Skeletal muscle tissue (tissue), 4 donors: ENCODE results near the gene C3orf62. TPM values are rescaled to one million over a fixed set of nuclear protein-coding genes. Genes with fewer than 3 reads are reported as not detected.
"Not testable (repeated sequence)": the region's sequence is repeated elsewhere in the genome, so short reads cannot be mapped to it uniquely, and the experiment has no call there.

Experiments
- H3K27ac ChIP-seq: one replicate; pipeline ENCODE4 v1.7.0; 2013; ENCODE audit warnings: mild to moderate bottlenecking, low read depth, low read length, inconsistent platforms
- H3K27me3 ChIP-seq, 3 donors: one replicate each; pipeline ENCODE4 v1.7.0; 2013; ENCODE audit warnings: low read length in 3 of 3; ENCODE audit not compliant: control insufficient read depth in 3 of 3, insufficient read depth in 3 of 3
- H3K36me3 ChIP-seq, 3 donors: one replicate each; pipeline ENCODE4 v1.7.0; 2013; ENCODE audit warnings: low read length in 3 of 3; ENCODE audit not compliant: control insufficient read depth in 3 of 3, insufficient read depth in 3 of 3
- H3K4me1 ChIP-seq, 3 donors: one replicate each; pipeline ENCODE4 v1.7.0; 2013; ENCODE audit warnings: low read length in 3 of 3, mild to moderate bottlenecking in 3 of 3; ENCODE audit not compliant: control insufficient read depth in 3 of 3, insufficient read depth in 3 of 3
- H3K4me3 ChIP-seq, 3 donors: one replicate each; pipeline ENCODE4 v1.7.0; 2013; ENCODE audit warnings: low read length in 3 of 3
- H3K9ac ChIP-seq, 3 donors: one replicate each; pipeline ENCODE4 v1.7.0; 2013; ENCODE audit warnings: low read length in 3 of 3, mild to moderate bottlenecking in 3 of 3, moderate library complexity in 2 of 3, low read depth in 1 of 3
- H3K9me3 ChIP-seq, 3 donors: one replicate each; pipeline ENCODE4 v1.7.0; 2013; ENCODE audit warnings: low read length in 3 of 3; ENCODE audit not compliant: control insufficient read depth in 3 of 3
- total RNA-seq: library from RNA; depleted of rRNA; stranded (reverse); fragments of >200 nt; gene quantifications from one replicate; pipeline ENCODE4 v1.2.3, GENCODE V29; 2014
- donor health status: Osteomylitis.

The C3orf62 gene
- total RNA-seq, 1 donor from 2014 or later: 1.6 TPM

DNA sequence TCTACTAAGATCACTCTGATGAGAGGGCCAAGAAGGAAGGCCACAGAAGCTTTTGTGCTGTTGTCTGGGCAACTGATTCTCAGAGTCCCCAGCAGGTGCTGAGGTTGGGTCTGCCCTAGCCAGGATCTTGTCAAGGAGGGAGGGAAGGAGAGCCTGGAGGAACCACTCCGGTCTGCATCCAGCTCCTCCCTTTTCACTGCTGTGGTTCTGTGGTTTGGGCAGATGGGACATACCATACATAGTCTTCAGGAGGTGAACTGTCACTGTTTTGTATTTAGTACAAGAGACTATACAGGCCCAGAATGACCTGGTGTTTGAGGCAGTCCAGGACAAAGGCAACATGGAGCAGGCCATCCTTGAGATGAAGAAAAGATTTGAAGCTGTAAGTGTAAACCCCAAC, 21.9 kb downstream of the C3orf62 start:
- Histone ChIP-seq H3K36me3 (no peaks in the 10 kb centered on the region), H3K27me3 (no peaks in the 10 kb centered on the region), H3K4me1 (no peaks in the 10 kb centered on the region), H3K9ac (no peak overlapping the region), H3K9me3 (no peaks in the 10 kb centered on the region), H3K27ac (no peak overlapping the region), H3K4me3 (no peak overlapping the region)

DNA sequence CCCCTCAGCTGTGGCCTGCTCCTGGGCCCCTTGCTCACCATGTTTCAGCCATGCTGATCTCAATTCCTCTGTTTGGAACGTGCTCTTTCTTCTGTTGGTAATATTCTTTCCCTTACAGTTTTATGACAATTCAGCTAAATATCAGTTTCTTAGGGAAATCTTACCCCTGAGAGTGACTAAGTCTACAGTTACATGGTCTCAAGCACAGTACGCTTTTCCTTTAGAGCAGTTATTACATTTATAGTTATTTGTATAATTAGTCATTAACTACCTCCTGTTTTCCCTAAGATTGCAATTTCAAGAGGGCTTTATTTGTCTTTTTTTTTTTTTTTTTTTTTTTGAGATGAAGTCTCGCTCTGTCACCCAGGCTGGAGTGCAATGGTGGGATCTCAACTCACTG, 23.5 kb downstream of the C3orf62 start:
- H3K36me3 ChIP-seq: no peaks in the 10 kb centered on the region
- no peak overlapping the region for H3K27ac ChIP-seq
- H3K9ac ChIP-seq: no peak overlapping the region
- no peak overlapping the region for H3K4me3 ChIP-seq
- H3K4me1 ChIP-seq: peaks cover 0 to 4% (median 0%) of the 10 kb centered on the region in 3 donors
- no peaks in the 10 kb centered on the region for H3K27me3 ChIP-seq
- no peaks in the 10 kb centered on the region for H3K9me3 ChIP-seq

DNA sequence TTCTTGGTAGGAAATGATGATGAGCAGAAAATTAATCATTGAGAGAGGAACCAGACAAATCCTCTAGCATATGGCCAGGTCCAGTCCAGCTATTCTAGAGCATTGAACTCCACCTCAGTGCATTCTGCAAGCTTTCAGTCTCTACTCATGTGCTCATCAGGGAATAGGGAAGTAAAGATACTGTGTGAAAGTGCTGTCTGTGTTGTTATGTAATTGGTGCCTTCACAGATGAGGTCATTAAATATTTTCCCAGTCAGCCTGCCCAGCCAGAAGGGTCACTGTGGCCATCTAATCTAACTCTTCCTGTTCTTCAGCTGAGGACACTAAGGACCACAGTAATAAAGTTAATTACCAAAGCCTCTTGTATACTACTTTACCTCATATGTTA, 28.2 kb downstream of the C3orf62 start:
- H3K9me3 ChIP-seq: no peaks in the 10 kb centered on the region
- H3K4me3 ChIP-seq: no peak overlapping the region

DNA sequence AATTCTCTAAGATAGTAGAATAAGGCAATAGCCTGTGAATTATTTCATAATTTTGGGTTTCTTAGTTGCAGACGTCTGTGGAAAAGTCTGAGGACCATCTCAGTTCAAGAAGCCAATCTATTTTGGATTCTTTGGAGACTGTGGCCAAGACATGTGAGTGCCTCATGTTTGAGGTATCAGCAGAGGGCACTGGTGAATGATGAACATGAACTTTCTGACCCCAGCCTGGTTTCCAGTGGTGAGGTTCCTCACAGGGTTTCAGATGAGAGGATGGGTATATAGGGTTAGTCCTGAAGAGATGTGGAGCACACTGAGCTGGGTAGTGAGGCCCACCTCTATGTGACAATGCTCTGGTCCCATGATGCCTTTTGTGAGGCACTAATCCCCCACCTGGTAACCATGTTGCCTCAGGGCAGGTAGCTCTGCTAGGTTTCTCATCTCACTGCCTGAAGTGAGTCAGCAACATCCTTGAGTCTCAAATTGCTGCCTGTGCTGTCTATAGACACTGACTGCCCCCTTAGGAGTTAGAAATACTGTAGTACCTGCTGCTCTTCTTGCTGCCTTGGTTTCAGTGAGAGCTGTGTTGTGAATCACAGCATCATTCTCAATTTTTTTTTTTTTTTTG, 32.3 kb downstream of the C3orf62 start:
- H3K9me3 ChIP-seq: no peaks in the 10 kb centered on the region
- H3K9ac ChIP-seq: no peak overlapping the region
- no peaks in the 10 kb centered on the region for H3K27me3 ChIP-seq
- peaks cover 0 to 4% (median 2%) of the 10 kb centered on the region in 3 donors for H3K36me3 ChIP-seq
- H3K4me3 ChIP-seq: no peak overlapping the region
- H3K4me1 ChIP-seq: peaks cover 0 to 9% (median 5%) of the 10 kb centered on the region in 3 donors
- H3K27ac ChIP-seq: no peak overlapping the region

More for the DNA sequence above, 28.2 kb downstream of the C3orf62 start:
- Histone ChIP-seq H3K27ac (peak overlapping the region; percentile 70), H3K36me3 (peaks cover 0 to 2% (median 2%) of the 10 kb centered on the region in 3 donors), H3K27me3 (no peaks in the 10 kb centered on the region), H3K4me1 (peaks cover 0 to 9% (median 5%) of the 10 kb centered on the region in 3 donors), H3K9ac (no peak overlapping the region)

DNA sequence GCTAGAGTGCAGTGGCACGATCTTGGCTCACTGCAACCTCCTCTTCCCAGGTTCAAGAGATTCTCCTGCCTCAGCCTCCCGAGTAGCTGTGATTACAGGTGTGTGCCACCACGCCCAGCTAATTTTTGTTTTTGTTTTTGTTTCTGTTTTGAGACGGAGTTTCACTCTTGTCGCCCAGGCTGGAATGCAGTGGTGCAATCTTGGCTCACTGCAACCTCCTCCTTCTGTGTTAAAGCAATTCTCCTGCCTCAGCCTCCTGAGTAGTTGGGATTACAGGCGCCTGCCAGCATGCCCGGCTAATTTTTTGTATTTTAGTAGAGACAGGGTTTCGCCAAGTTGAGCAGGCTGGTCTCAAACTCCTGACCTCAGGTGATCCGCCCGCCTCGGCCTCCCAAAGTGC, 36.9 kb downstream of the C3orf62 start:
- not testable (repeated sequence) for H3K9me3 ChIP-seq, H3K27ac ChIP-seq, H3K9ac ChIP-seq, H3K4me3 ChIP-seq, H3K27me3 ChIP-seq, H3K36me3 ChIP-seq
- H3K4me1 ChIP-seq: peaks cover 0 to 14% (median 5%) of the 10 kb centered on the region in 3 donors

DNA sequence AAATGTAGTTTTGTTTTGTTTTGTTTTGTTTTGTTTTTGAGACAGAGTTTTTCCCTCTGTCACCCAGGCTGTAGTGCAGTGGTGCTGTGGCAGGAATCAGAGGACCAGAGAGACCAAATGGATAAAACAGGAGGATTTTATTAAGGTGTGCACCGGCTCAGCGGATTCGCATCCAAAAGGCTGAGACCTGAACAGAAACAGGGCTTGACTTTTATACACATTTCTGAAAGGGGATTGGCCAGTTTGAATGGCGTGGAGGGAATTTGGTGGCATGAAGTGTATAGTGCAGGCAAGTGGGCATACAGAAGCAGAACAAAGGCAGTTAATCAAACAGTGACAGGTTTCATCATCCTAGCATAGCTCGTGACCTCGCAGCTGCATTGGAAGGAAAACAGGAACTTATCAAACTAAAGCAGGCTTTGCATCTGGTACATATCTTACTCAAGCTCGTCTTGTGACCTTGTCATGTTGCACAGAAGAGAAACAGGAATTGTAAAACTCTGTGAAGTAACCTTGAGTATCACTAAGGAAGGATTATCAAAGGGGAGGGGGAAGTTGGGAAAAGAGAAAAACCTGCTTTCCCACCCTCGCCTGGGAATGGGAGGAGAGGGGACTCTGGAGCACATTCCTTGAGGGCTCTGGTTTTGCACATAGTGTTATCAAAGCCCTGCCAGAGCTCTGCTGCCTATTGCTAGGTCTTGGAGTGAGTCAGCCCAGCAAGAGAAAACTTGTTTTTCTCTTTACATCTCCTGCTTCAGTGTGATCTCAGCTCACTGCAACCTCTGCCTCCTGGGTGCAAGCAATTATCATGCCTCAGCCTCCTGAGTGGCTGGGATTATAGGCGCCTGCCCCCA, 38.5 kb downstream of the C3orf62 start:
- H3K9ac ChIP-seq: peak overlapping the region in 1 of 3 donors; percentile 51
- H3K27ac ChIP-seq: peak overlapping the region; percentile 77
- no peak overlapping the region for H3K4me3 ChIP-seq
- peaks cover 0 to 3% (median 2%) of the 10 kb centered on the region in 3 donors for H3K36me3 ChIP-seq
- no peaks in the 10 kb centered on the region for H3K27me3 ChIP-seq
- peaks cover 0 to under 1% (median 0%) of the 10 kb centered on the region in 3 donors for H3K9me3 ChIP-seq
- peaks cover 0 to 10% (median 0%) of the 10 kb centered on the region in 3 donors for H3K4me1 ChIP-seq

DNA sequence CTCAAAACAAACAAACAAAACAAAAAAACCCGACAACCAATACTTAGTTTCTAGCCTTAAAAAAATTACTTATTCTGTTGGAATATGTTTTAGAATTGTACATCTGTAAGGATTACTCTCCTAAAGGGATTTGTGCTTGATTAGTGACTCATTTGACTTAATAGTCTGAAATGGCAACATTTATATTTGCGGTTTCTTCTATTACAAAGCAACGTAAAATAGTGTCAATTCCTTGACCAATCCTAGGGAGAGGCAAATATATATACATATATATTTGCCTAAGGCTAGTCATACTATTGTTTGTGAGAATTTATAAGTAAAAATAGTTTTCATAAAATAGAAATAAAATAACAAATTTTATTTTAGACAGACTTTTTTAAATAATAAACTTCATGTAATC, 39.7 kb downstream of the C3orf62 start:
- H3K27ac ChIP-seq: no peak overlapping the region
- H3K27me3 ChIP-seq: no peaks in the 10 kb centered on the region
- H3K4me1 ChIP-seq: peaks cover 0 to 10% (median 0%) of the 10 kb centered on the region in 3 donors
- no peak overlapping the region for H3K4me3 ChIP-seq
- peaks cover 0 to 5% (median 3%) of the 10 kb centered on the region in 3 donors for H3K9me3 ChIP-seq
- peaks cover 0 to 3% (median 2%) of the 10 kb centered on the region in 3 donors for H3K36me3 ChIP-seq
- no peak overlapping the region for H3K9ac ChIP-seq

DNA sequence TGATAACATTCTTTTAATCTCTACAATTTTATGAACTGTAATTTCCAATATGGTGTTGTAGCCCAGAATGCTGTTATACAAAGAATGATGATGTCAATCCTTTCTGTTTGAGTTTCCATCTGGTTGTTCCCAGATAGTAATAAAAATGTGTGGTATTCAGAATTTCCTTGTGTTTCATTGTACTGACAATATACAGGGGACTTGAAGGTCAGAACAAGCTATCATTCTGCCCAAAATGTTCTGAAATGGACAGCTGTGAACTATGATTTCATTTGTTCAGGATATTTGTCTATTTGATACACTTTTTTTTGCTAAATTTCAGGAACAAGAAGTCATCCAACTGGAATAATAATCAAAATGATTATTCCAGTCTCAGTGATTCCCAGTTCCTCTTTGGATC, 40.8 kb downstream of the C3orf62 start:
- H3K4me1 ChIP-seq: peaks cover 0 to 10% (median 0%) of the 10 kb centered on the region in 3 donors
- H3K9ac ChIP-seq: no peak overlapping the region
- H3K36me3 ChIP-seq: peaks cover 0 to 3% (median 0%) of the 10 kb centered on the region in 3 donors
- H3K9me3 ChIP-seq: peaks cover 0 to 5% (median 3%) of the 10 kb centered on the region in 3 donors
- H3K27me3 ChIP-seq: no peaks in the 10 kb centered on the region
- H3K27ac ChIP-seq: no peak overlapping the region
- no peak overlapping the region for H3K4me3 ChIP-seq

DNA sequence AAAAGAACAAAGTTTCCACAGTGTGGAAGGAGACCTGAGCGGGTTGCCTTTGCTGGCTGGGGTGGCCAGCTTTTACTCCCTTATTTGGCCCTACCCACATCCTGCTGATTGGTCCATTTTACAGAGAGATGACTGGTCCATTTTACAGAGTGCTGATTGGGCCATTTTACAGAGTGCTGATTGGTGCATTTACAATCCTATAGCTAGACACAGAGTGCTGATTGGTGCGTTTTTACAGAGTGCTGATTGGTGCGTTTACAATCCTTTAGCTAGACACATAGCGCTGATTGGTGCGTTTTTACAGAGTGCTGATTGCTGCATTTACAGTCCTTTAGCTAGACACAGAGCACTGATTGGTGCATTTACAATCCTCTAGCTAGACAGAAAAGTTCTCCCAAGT, 48.2 kb downstream of the C3orf62 start:
- H3K27ac ChIP-seq, H3K36me3 ChIP-seq, H3K4me1 ChIP-seq, H3K27me3 ChIP-seq, H3K9ac ChIP-seq, H3K4me3 ChIP-seq: not testable (repeated sequence)
- peaks cover 2 to 11% (median 8%) of the 10 kb centered on the region in 3 donors for H3K9me3 ChIP-seq

DNA sequence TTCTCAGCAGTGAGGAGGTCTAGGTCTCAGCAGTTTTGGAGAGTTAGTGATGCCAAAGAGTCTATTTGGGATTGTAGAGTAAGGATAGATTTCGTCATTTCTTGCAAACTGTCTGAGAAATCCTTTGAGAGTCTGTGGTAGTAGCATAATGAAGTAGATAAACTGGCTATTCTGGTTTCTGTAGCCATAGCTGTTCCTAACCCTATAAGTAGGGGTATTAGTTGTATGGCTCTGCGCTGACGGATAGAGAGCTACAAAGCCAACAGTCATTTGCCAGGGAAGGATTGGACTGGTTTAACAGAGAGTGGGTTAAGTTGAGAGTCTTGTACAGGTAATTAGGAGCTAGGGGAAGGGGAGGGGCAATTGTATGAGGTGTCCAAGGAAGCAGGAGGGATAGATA, 55.0 kb downstream of the C3orf62 start:
- peaks cover 0 to under 1% (median 0%) of the 10 kb centered on the region in 3 donors for H3K9me3 ChIP-seq
- no peak overlapping the region for H3K27ac ChIP-seq
- no peaks in the 10 kb centered on the region for H3K36me3 ChIP-seq
- no peak overlapping the region for H3K9ac ChIP-seq
- H3K4me1 ChIP-seq: peaks cover 4 to 20% (median 17%) of the 10 kb centered on the region in 3 donors
- no peaks in the 10 kb centered on the region for H3K27me3 ChIP-seq
- no peak overlapping the region for H3K4me3 ChIP-seq
